ENCODE measurements around the gene PDCD10. TPM values are rescaled to one million over a fixed set of nuclear protein-coding genes. Genes with fewer than 3 reads are reported as not detected.

The PDCD10 gene
- total RNA-seq, 1 donor from 2014 or later: 38.4 TPM

DNA sequence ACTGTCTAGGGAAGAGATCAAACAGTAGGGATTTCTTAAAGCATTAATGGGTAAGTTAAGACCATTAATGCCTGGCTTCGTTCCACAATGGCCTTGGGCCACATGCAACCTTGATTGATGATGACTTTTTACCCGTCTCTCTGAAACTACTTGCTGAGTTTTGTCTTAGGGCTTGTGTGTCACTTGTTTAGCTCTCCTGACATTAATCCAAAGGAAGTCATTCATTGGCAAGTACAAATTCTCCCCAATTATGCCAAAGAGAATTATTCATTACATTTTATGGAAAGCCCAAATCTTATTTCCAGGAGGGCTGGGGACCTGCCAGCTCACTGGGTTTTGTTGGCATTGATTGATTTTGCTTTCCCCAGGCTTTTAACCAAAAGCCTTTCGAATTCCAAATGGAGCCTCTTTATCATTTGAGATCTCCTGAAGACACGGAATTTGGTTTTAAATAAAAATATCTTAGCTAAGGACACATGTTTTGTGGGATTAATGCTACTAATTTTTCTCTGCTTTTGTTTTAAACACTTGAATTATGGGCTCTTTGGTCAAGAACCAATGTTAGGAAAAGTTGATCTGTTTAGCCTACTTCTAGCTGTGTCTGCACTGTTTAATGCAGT lies 41.5 kb upstream of the PDCD10 start:
- Mint-ChIP-seq H3K4me1 (ENCODE audit: unreplicated experiment) (no peaks in the 10 kb centered on the region), H3K9me3 (ENCODE audit: unreplicated experiment) (no peaks in the 10 kb centered on the region), H3K27ac (ENCODE audit: unreplicated experiment) (no peak overlapping the region), H3K36me3 (ENCODE audit: unreplicated experiment) (no peaks in the 10 kb centered on the region), H3K27me3 (ENCODE audit: unreplicated experiment) (peaks cover 5% of the 10 kb centered on the region), H3K4me3 (ENCODE audit: unreplicated experiment) (no peak overlapping the region)
- DNase-seq (ENCODE audit: extremely low spot score, unreplicated experiment): no peak
- TF ChIP-seq, protein P1, sequence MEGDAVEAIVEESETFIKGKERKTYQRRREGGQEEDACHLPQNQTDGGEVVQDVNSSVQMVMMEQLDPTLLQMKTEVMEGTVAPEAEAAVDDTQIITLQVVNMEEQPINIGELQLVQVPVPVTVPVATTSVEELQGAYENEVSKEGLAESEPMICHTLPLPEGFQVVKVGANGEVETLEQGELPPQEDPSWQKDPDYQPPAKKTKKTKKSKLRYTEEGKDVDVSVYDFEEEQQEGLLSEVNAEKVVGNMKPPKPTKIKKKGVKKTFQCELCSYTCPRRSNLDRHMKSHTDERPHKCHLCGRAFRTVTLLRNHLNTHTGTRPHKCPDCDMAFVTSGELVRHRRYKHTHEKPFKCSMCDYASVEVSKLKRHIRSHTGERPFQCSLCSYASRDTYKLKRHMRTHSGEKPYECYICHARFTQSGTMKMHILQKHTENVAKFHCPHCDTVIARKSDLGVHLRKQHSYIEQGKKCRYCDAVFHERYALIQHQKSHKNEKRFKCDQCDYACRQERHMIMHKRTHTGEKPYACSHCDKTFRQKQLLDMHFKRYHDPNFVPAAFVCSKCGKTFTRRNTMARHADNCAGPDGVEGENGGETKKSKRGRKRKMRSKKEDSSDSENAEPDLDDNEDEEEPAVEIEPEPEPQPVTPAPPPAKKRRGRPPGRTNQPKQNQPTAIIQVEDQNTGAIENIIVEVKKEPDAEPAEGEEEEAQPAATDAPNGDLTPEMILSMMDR (IDR thresholded peaks at IDR 0.05): no peak

DNA sequence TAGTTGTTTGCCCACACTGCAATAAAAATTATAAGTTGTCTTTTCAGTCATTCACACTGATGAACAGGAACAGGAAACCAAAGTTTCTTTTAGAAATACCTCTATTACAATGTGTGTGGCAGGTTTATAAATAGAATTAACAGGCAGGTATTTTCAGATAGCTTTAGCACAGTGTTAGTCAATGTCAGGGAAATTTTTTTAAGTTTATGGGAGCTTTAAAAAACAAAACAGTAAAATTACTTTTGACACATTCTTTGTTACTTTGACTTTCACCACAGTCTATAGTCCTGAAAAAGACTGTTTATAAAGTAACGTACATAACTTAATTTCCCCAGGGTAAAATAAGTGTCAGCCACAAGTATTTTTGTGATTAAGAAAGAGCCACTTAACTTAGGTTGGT lies 38.9 kb upstream of the PDCD10 start:
- H3K36me3 Mint-ChIP-seq (ENCODE audit: unreplicated experiment): no peaks in the 10 kb centered on the region
- H3K27ac Mint-ChIP-seq (ENCODE audit: unreplicated experiment): no peak overlapping the region
- H3K9me3 Mint-ChIP-seq (ENCODE audit: unreplicated experiment): no peaks in the 10 kb centered on the region
- peaks cover 9% of the 10 kb centered on the region for H3K27me3 Mint-ChIP-seq (ENCODE audit: unreplicated experiment)
- H3K4me3 Mint-ChIP-seq (ENCODE audit: unreplicated experiment): no peak overlapping the region
- no peak for DNase-seq (ENCODE audit: extremely low spot score, unreplicated experiment)
- H3K4me1 Mint-ChIP-seq (ENCODE audit: unreplicated experiment): no peaks in the 10 kb centered on the region
- TF ChIP-seq, protein P1 (IDR thresholded peaks at IDR 0.05): no peak

DNA sequence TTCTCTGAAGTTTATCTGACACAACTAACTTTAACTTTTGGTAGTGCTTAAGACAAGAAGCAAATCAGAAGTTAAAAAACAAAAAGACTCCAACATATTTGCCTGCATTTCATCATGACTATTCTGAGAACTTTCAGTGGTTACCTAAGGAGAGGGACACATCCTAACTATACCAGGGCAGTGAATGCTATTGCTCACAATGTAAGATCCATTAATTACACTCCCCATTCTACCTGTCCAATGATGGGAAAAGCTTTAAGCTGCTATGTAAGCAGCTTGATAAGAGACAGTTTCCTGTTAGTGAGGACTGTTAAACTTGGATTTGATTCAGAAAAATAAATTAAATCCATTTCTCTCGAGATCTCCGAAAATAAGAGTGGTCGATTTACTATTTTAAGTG lies 38.3 kb upstream of the PDCD10 start:
- Mint-ChIP-seq H3K4me1 (ENCODE audit: unreplicated experiment) (no peaks in the 10 kb centered on the region), H3K9me3 (ENCODE audit: unreplicated experiment) (no peaks in the 10 kb centered on the region), H3K36me3 (ENCODE audit: unreplicated experiment) (no peaks in the 10 kb centered on the region), H3K27ac (ENCODE audit: unreplicated experiment) (no peak overlapping the region), H3K4me3 (ENCODE audit: unreplicated experiment) (no peak overlapping the region), H3K27me3 (ENCODE audit: unreplicated experiment) (peaks cover 7% of the 10 kb centered on the region)
- no peak for DNase-seq (ENCODE audit: extremely low spot score, unreplicated experiment)
- TF ChIP-seq, protein P1 (IDR thresholded peaks at IDR 0.05): no peak

DNA sequence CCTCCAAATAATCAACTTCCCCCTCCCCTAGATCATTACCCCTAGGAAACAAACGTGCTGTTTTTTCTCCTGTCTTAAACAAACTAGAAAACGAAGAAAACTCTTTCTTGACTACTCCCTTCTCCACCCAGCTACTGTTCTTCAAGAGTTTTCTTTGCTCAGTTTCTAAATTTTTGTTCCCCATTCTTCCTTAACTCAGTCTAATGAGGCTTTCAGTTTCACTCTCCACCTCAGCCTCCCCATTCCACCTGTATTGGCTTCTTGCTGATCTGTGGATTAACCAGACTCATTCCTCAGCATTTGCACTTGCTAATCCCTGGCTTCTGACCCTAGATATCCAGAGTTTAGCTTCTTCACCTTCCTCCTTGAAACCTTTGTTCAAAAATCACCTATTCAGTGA lies 27.6 kb upstream of the PDCD10 start:
- Mint-ChIP-seq H3K4me1 (ENCODE audit: unreplicated experiment) (no peaks in the 10 kb centered on the region), H3K27ac (ENCODE audit: unreplicated experiment) (no peak overlapping the region), H3K4me3 (ENCODE audit: unreplicated experiment) (no peak overlapping the region), H3K27me3 (ENCODE audit: unreplicated experiment) (peaks cover 8% of the 10 kb centered on the region), H3K9me3 (ENCODE audit: unreplicated experiment) (no peaks in the 10 kb centered on the region), H3K36me3 (ENCODE audit: unreplicated experiment) (no peaks in the 10 kb centered on the region)
- DNase-seq (ENCODE audit: extremely low spot score, unreplicated experiment): no peak
- TF ChIP-seq, protein P1 (IDR thresholded peaks at IDR 0.05): no peak

DNA sequence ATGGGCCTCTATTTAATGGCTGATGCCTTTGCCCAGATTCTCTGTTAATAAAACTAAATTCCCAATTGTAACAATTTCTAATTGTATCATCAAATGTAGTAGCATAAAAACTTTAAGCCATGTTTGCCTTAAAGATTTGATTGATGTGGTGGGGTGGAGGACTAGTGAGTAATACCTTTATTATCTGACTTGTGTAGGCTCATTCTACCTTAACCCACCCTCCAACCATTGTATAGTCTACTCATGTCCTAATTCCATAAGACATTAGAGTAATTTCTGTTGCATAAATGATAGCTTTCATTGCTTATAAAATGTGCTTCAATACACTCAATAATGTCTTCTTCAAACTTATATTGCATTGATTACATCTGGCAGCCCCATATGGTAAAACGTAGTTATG lies 26.6 kb upstream of the PDCD10 start:
- H3K27me3 Mint-ChIP-seq (ENCODE audit: unreplicated experiment): peaks cover 12% of the 10 kb centered on the region
- H3K4me1 Mint-ChIP-seq (ENCODE audit: unreplicated experiment): no peaks in the 10 kb centered on the region
- H3K27ac Mint-ChIP-seq (ENCODE audit: unreplicated experiment): no peak overlapping the region
- DNase-seq (ENCODE audit: extremely low spot score, unreplicated experiment): no peak
- H3K4me3 Mint-ChIP-seq (ENCODE audit: unreplicated experiment): no peak overlapping the region
- no peaks in the 10 kb centered on the region for H3K9me3 Mint-ChIP-seq (ENCODE audit: unreplicated experiment)
- H3K36me3 Mint-ChIP-seq (ENCODE audit: unreplicated experiment): no peaks in the 10 kb centered on the region
- TF ChIP-seq, protein P1 (IDR thresholded peaks at IDR 0.05): no peak
